ENCODE measurements around the gene GSTM2.

GSTM2 gene

GRCh38 chr1:109712321-109712864 is 44.5 kb downstream of the GSTM2 start:
- DNase-seq (ENCODE audit: low read depth in 1 of 2, low spot score in 1 of 2) = no peak

DNA sequence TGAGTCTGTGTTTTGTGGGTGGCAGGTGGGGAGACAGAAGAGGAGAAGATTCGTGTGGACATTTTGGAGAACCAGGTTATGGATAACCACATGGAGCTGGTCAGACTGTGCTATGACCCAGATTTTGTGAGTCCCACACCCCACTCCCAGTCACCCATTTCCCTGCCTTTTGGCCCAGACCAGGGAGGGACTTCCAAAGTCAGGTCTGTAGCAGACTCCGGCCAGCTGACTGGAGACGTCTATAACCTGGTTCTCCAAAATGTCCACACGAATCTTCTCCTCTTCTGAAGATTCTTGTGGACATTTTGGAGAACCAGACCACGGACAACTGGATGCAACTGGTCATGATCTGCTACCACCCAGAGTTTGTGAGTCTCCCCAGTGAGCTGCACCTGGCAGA is 45.8 kb downstream of the GSTM2 start:
- DNase-seq (ENCODE audit: low read depth in 1 of 2, low spot score in 1 of 2) = no peak

- DNase-seq (ENCODE audit: low read depth in 1 of 2, low spot score in 1 of 2) = no peak
Measured at GRCh38 chr1:109714661-109715372, 47.0 kb downstream of the GSTM2 start.

DNA sequence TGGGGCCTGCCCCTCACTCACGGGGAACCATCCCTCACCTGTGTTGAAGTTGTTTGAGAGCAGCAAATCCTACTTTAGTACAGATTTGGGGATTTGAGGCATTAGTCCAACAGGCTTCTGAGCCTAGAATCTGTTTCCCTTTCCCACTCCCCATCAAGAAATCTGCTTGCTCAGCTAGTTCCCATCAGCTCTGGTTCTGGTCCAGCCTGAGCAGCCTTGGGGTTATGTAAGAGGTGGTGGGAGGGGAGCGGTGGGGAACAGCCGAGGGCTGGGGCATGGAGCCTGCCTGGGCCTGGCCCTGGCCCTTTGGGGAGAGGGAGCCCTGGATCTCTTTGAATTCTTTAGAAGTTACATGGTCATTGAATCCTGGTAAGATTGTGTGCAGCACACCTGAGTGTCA is 48.3 kb downstream of the GSTM2 start:
- no peak for DNase-seq (ENCODE audit: low read depth in 1 of 2, low spot score in 1 of 2)

DNA sequence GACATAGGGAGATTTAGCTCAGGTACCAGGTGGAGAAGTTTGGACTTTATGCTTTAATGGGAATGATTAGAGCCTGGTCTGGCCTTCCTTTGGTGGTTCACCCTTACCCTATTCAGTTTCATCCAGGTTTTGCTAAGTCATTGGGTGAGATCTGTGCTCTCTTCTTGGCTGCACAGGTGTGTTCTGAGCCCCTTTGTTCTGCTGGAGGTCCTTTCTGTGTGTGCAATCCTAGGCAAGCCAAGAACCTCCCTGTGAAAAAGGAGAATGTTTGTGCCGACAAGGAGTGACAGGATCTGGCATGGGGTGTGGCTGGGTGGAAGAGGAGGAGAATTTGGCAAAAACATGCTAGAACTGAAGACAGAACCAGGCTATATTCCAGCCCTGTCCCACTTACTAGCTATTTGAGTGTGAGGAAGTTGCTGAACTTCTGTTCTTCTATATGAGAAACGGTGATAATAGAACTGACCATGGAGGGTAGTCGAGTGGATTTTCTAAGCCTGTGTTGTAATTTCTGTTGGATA is 48.8 kb downstream of the GSTM2 start:
- DNase-seq (ENCODE audit: low read depth in 1 of 2, low spot score in 1 of 2) = no peak

DNA sequence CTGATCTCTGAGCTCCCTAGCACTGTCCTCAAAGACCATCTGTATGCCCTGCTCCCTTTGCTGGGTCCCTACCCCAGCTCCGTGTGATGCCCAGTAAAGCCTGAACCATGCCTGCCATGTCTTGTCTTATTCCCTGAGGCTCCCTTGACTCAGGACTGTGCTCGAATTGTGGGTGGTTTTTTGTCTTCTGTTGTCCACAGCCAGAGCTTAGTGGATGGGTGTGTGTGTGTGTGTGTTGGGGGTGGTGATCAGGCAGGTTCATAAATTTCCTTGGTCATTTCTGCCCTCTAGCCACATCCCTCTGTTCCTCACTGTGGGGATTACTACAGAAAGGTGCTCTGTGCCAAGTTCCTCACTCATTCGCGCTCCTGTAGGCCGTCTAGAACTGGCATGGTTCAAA is 49.9 kb downstream of the GSTM2 start:
- DNase-seq (ENCODE audit: low read depth in 1 of 2, low spot score in 1 of 2) = no peak

- DNase-seq (ENCODE audit: low read depth in 1 of 2, low spot score in 1 of 2) = no peak
Measured at GRCh38 chr1:109718495-109718894, 50.6 kb downstream of the GSTM2 start.

GRCh38 chr1:109719337-109719837 is 51.5 kb downstream of the GSTM2 start:
- no peak for DNase-seq (ENCODE audit: low read depth in 1 of 2, low spot score in 1 of 2)

GRCh38 chr1:109721042-109721441 is 53.2 kb downstream of the GSTM2 start:
- DNase-seq (ENCODE audit: low read depth in 1 of 2, low spot score in 1 of 2) = no peak

GRCh38 chr1:109721971-109722370 is 54.1 kb downstream of the GSTM2 start:
- DNase-seq (ENCODE audit: low read depth in 1 of 2, low spot score in 1 of 2) = no peak

DNA sequence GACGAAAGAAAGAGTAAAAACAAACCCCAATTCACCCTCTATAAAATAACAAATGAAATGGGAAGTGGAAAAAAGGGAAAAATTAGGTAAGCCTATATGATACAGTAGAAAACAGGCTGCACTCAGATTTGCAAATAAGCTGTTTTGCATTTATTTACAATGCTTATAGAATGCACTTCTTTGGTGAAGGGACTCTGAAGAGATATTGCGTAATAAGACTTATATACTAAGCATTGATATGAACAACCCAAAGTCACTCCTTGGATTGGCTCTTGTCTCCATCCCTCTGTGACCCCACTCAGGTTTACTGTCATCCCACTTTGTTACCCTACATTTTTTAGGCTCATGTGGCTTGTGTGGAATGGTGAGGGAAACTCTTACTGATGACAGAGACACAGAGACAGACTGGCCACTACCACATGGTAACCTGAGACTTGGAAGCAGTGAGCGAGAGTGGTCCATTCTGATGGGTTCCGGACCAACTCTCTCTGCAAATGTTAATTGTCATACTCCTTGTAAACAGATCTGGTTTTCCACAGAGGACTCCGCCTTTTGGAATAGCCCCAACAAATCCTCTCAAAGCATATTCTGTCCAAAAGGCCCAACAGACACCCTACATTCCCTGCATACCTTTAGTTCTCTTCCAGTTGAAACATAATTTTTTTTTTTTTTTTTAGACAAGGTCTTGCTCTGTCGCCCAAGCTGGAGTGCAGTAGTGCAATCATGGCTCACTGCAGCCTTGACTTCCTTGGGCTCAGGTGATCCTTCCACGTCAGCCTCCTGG is 55.2 kb downstream of the GSTM2 start:
- DNase-seq (ENCODE audit: low read depth in 1 of 2, low spot score in 1 of 2) = no peak

All from stimulated activated CD4-positive, alpha-beta T cell treated with anti-CD3 and anti-CD28 coated beads, Interleukin-15, amount 100 ng/mL, for 1 hour (primary cell).